Endothelial cell of umbilical vein (primary cell): ENCODE measurements around the gene MEI4.

Experiments
- EZH2 ChIP-seq: IDR thresholded peaks from 2 replicates; pipeline ENCODE4 v1.6.1; 2012; ENCODE audit warnings: borderline replicate concordance, low read depth, mild to moderate bottlenecking, moderate library complexity, low read length, inconsistent platforms; ENCODE audit not compliant: severe bottlenecking
- FOS ChIP-seq: IDR thresholded peaks from 2 replicates; pipeline ENCODE4 v1.6.1; 2011; ENCODE audit warnings: mild to moderate bottlenecking, low read length, moderate library complexity, borderline replicate concordance; ENCODE audit not compliant: insufficient read depth
- JUN ChIP-seq: IDR thresholded peaks from 2 replicates; pipeline ENCODE4 v1.6.1; 2011; ENCODE audit warnings: borderline replicate concordance, low read depth; ENCODE audit not compliant: insufficient read length, insufficient read depth
- POLR2A ChIP-seq: IDR thresholded peaks from 2 replicates; pipeline ENCODE4 v1.6.1; 2012; ENCODE audit warnings: low read depth, mild to moderate bottlenecking, control low read depth, low read length
- POLR2AphosphoS5 ChIP-seq: IDR thresholded peaks from 2 replicates; pipeline ENCODE4 v1.6.1; 2012; ENCODE audit warnings: low read depth, mild to moderate bottlenecking, control low read depth, low read length, moderate library complexity; ENCODE audit not compliant: insufficient read depth
- TF ChIP-seq, protein P1 (sequence below), 2 donors: IDR thresholded peaks; 1 replicate in 1 of 2; 2 replicates in 1 of 2; pipeline ENCODE4 v1.5.1; 2011; ENCODE audit warnings: low read length in 2 of 2, mild to moderate bottlenecking in 2 of 2, moderate library complexity in 2 of 2, control low read depth in 1 of 2, inconsistent platforms in 1 of 2, low read depth in 1 of 2; ENCODE audit not compliant: insufficient read depth in 1 of 2; ENCODE audit errors: extremely low read depth in 1 of 2
- TF ChIP-seq, protein P2 (sequence below): IDR thresholded peaks from 2 replicates; pipeline ENCODE4 v1.6.1; 2011; ENCODE audit not compliant: insufficient read depth, insufficient read length

DNA sequence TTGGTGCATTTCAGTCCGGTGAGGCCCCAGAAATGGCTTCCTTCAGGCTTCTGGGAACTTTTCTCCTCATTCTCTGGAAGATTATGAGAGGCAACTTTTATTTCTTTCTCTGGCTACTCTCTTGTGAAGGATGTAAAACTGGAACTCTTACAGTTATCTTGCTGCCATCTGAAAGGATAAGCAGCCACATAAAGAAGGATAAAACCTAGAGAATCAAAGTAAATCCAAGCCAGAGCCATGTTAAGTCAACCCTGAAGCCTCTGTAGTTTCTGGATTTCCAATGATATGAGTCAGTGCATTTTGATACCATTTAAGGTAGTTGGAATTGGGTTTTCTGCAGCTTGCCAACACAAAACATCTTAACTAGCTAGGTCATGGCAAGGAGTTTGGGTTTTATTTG, 123.6 kb downstream of the MEI4 start:
- TF ChIP-seq POLR2AphosphoS5 (no peak), FOS (no peak), POLR2A (no peak), EZH2 (no peak), JUN (no peak)
- TF ChIP-seq, protein P1, sequence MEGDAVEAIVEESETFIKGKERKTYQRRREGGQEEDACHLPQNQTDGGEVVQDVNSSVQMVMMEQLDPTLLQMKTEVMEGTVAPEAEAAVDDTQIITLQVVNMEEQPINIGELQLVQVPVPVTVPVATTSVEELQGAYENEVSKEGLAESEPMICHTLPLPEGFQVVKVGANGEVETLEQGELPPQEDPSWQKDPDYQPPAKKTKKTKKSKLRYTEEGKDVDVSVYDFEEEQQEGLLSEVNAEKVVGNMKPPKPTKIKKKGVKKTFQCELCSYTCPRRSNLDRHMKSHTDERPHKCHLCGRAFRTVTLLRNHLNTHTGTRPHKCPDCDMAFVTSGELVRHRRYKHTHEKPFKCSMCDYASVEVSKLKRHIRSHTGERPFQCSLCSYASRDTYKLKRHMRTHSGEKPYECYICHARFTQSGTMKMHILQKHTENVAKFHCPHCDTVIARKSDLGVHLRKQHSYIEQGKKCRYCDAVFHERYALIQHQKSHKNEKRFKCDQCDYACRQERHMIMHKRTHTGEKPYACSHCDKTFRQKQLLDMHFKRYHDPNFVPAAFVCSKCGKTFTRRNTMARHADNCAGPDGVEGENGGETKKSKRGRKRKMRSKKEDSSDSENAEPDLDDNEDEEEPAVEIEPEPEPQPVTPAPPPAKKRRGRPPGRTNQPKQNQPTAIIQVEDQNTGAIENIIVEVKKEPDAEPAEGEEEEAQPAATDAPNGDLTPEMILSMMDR (IDR thresholded peaks at IDR 0.05; ENCODE audit: extremely low read depth in 1 of 2, insufficient read depth in 1 of 2, low read depth in 1 of 2, low read length in 2 of 2) = no peak
- TF ChIP-seq, protein P2, sequence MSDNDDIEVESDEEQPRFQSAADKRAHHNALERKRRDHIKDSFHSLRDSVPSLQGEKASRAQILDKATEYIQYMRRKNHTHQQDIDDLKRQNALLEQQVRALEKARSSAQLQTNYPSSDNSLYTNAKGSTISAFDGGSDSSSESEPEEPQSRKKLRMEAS = no peak
